ENCODE measurements around the gene FRS3.
"Not testable (repeated sequence)": the region's sequence is repeated elsewhere in the genome, so short reads cannot be mapped to it uniquely, and the experiment has no call there.

FRS3 gene

DNA sequence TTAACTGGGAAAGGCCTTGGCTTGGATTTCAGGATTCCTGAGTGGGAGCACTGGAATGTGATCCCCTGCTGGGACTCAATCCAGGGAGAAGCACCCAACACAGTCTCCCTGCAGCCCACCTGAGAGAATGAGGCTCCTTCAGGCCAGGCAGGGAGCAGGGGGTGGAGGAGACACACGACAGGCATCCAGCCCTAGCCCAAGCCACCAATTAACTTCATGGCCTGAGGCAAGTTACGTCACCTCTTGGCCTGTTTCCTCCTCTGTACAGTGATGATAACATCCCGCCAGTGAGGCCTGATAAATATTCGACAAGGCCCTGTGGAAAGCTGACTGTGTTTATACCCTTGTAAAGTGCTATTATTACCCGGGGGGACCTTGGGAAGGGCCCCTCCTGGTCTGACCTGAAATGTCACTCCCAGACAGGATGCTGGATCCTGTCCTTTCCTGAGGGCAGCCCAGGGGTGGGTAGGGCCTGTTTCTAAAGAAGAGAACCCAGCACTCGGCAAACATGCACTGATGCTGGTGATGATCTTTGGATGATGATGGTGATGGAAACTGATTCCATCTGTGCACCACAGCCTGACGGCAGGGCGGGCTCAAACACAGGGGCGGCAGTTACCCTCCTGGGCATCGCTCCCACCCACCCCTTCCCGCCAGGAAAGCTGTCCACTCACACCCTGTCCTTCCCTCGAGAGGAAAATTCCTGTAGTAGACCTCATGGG is 12.4 kb downstream of the FRS3 start:
- FAIRE-seq, result no peak

GRCh38 chr6:41766043-41766664 is 13.5 kb downstream of the FRS3 start:
- FAIRE-seq, result not testable (repeated sequence)

DNA sequence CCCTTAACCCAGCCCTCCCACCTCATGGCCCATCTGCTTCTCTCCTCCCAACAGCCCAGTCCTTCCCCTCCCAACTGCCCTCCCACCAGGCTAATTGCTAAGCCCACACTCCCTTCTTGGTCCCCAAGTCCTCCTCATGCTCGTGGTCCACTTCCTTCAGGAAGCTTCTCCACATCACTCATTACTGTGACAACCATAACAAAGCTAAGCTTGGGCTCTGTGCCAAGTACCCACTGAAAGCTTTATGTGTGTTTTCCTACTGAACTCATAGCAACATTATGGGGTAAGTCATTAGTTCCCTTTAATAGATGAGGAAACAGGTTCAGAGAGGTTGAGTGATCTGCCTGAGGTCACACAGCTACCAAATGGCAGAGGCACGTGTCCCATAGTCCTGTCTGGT is 16.2 kb downstream of the FRS3 start:
- no peak for FAIRE-seq

DNA sequence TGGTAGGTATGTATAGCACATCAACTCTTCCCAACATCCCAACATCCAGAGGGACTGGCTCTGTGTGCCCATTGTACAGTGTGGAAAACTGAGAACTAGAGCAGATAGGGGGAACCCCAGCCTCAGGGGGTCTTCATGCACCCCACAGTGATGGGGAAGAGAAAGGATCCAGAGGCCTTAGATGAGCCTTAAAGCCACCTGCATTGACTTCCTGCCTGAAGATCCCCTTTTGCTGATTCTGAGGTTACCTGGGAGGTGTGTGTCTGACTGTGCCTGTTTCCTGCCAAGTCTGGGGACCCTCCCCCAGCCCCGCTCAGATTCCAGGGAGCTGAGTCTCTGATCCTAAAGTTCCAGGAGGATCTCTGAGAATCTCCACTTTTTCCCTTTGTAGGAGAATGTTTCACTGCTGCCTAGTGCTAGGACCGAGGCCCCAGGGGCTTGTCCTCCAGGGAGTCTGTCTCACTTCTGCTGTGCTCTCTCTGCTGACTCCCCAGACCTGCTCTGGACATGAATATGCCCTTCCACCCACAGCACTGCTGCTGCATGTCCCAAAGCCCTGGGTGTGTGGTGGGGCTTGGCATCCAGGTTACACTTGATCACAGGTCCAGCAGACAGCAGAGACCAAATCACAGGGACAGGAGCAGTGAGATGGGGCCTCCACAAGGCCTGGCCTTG is 19.7 kb downstream of the FRS3 start:
- no peak for FAIRE-seq

DNA sequence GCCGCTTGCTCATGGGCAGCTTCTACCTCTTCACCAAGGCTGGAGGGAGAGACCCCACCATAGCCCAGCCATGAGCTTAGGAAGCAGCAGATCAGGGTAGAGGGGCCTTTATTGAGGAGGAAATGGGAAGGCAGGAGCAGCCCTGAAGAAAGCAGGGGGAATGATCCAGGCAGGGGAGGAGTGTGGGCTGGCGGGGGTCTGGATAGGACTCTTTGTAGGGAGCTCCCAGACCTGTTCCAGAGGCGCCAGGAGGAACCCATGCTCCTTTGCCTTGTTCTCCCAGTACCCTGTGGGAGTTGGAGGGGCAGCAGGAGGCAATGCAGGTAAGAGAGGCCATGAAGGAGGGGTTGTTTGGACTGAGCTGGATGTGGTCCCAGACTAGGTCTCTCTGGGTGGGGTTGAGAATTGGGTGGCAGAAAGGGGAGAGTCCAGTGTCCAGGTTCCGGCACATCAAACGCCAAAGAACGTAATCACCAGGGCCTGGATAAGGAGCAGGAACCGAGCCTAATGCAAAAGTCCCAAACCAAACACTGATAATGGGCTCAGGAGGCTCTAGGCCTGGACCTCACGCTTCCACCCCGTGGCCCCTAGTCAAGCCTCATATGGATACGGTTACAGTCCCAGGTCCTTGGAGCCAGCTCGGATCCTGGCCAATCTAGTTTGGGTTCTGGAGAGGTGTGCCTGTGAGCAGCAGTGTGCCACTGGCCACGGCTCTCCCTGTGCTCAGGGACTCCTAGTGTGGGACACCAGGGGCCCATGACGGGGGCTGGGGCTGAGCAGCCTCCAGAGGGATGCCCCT is 20.4 kb downstream of the FRS3 start:
- FAIRE-seq, result no peak

GRCh38 chr6:41758641-41759035 is 21.1 kb downstream of the FRS3 start:
- FAIRE-seq, result no peak

GRCh38 chr6:41757931-41758640 is 21.6 kb downstream of the FRS3 start:
- FAIRE-seq, result no peak

DNA sequence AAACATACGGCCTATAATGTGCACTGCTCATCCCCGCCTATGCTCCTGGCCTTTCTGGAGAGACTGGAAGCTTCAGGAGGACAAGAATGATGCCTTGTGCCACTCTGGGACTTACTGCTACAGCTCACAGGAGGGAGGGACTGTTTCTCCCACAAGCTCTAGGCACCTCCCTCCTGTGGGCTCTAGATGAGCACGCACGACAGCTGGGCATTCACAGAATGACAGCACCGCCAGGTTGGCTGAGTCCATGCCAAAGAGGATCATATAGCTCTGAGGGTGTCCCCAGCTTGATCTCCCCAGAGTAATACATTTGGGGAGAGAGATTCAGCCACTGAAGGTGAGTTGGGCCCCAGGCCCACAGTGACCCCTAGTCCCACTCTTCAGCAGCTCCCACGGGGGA is 22.4 kb downstream of the FRS3 start:
- no peak for FAIRE-seq

- no peak for FAIRE-seq
These were observed 23.3 kb downstream of the FRS3 start for GRCh38 chr6:41756354-41756753.

DNA sequence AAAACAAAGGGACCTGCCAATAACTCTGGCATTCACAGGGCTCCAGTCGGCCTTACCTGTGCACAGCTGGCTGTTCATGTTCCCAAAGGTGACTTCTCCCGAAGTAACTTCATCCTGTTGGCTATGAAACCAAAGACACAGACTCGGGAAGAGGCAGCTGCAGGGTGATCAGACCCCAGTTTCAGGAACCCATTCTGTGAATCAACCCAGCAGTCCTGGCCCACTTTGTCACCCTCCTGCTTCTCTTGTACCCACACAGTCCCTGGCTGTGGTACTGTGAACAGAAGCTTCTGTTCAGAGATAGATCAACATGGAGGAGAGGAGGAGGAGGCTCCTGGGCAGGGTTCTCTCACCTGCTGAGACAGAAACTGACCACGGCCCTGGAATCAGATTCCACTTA is 23.8 kb downstream of the FRS3 start:
- no peak for FAIRE-seq

DNA sequence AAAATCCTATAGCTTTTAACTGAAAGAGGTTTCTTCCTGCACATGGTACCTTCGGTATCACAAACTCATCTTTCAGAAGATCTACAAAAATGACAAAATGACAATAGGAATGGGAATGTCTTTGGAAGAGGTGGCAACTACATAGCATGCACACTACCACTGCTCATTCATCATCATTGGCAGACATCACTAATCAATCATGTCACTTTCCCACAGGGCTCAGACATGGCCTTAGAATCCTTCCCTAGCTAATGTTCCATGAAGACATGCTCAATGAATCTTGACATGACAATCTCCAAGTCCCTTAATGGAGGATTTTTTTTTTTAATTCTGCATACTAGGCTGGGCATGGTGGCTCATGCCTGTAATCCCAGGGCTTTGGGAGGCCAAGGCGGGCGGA is 29.3 kb downstream of the FRS3 start:
- FAIRE-seq, result no peak

DNA sequence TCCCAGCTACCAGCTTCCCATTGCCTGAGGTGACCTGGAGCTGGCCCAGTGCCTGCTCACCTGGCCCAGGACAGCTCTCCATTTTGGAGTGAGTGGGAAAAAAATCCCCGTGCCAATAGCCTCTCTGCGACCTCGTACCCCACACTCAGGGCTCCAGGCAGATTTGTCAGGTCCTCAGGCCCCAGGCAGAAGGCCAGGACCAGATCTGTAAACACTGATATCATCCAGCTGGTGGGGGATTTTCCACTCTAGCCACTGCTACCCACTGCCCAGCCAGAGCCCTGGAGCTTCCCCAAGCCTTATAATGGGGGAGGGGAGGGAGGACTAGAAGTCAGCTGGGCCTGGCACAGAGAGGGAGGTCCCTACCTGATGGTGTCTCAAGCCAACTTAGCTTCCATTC is 31.2 kb downstream of the FRS3 start:
- FAIRE-seq, result no peak

GRCh38 chr6:41748102-41748477 is 31.6 kb downstream of the FRS3 start:
- FAIRE-seq, result no peak

DNA sequence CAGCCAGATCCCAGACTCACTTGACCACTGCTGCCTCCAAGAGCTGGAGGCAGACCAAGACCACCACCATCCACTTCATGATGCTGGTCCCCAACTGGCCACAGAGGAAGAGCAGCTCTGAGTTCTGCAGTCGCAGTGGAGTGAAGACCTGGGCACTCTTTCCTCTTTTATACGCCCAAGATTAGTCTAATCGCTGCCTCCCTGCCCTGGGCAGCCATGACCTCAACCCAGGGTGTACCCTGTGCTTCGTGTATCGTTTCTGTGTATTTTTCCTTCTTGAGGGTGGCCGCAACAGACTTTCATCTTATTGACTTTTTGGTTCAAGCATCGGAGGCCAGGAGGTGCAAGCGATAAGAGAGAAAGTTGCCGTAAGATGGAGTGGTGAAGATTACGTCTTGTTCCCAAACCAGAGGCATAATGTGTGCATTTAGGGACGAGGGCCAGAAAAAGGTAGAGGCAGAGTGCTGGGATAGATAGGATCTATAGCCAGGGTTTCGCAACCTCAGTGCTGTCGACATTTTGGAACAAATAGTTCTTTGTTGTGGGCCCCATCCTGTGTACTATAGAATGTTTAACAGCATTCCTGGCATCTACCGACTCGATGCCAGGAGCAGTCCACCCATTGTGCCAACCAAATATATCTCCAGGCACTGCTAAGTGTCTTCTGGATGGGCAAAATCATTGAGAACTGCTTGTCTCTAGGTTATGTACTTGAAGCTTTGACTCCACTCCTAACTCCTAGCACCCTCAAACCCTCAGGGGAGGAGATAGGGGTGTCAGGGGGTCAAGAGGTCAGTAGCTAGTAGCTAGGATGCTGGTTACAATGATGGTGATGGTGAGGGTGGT is 32.2 kb downstream of the FRS3 start, which contains the start of gene PGC:
Gene PGC (minus strand): TSS at position 142 of the 846 bp plus-strand sequence. CDS start 63 bp downstream, at position 79.
- FAIRE-seq, result no peak

DNA sequence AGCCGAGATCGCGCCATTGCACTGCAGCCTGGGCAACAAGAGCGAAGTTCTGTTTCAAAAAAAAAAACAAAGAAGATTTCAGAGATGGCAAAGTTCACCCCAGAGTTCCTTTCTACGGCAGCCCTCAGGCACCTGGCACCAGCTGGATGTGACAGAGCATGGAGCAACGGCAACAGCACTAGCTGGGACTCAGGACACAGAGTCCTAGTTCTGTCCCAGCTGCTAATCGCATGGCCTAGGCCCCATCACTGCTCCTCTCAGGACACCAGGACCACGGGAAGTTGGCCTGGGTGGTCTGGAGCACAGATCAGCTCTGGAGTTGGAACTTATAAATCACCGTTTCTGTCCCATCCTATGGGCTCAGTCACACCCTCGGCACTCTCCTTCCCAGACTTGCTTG is 33.6 kb downstream of the FRS3 start:
- FAIRE-seq, result no peak

- FAIRE-seq, result no peak
These were observed 35.4 kb downstream of the FRS3 start for GRCh38 chr6:41744236-41744787.

DNA sequence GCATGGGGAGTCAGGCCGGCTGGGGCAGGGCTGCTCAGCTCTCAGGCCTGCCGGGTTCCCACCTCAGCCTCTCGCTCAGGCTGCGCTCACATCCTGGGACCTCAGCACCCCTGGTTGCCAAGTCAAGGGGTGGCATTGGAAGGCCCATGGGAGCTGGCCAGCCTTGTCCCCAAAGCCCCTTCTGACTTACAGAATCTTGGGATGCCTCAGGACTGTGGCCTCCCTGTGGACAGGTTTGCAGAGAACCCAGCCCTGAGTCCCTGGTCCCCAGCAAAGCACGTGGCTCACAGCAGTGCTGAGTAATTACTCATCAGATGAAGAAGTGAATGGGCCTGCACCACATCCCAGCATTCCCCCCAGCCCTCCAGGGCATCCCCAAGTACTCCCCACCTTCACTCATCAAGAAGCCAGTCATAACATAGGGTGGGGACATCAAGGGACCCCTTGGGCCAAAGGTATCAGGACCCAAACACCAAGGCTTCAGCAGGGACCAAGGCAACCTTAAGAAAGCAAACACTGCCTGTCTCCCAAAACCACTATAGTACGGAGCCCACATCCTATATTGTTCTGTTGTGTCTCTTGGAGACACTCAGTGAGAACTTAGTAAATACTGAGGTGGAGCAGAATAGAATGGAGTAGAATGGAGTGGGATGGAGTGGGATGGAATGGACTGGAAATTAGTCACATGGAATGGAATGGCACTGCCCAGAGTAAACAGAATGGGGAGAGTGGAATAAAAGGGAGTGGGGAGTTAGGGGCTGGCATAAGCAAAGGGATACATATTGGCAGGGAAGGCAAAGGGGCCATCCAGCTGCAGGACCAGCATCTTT is 36.1 kb downstream of the FRS3 start:
- no peak for FAIRE-seq

- no peak for FAIRE-seq
These were observed 37.8 kb downstream of the FRS3 start for GRCh38 chr6:41741625-41742490.

GRCh38 chr6:41740366-41741162 is 39.1 kb downstream of the FRS3 start:
- no peak for FAIRE-seq

All from islet of Langerhans (tissue), 1 donor.